Activated T-cell treated with anti-CD3 and anti-CD28 coated beads, Interleukin-2, amount 50 U/mL, for 24 hours (primary cell): ENCODE measurements around the gene SPA17.
A peak's percentile ranks its signal among the peaks of the same experiment; 100 is the strongest.

Experiments used
- DNase-seq: peaks from one replicate; pipeline ENCODE4 v3.0.0-alpha.2; 2020
- H3K27ac Mint-ChIP-seq: 2 replicates; pipeline ENCODE4 v1.8.0; 2020; ENCODE audit warnings: mild to moderate bottlenecking, mixed read lengths
- H3K27me3 Mint-ChIP-seq: 2 replicates; pipeline ENCODE4 v1.8.0; 2020; ENCODE audit warnings: mixed read lengths
- H3K36me3 Mint-ChIP-seq: 2 replicates; pipeline ENCODE4 v1.8.0; 2020; ENCODE audit warnings: low read depth, mixed read lengths
- H3K4me1 Mint-ChIP-seq: 2 replicates; pipeline ENCODE4 v1.8.0; 2020; ENCODE audit warnings: low read depth, mixed read lengths
- H3K4me3 Mint-ChIP-seq: 2 replicates; pipeline ENCODE4 v1.8.0; 2020; ENCODE audit warnings: mild to moderate bottlenecking, moderate library complexity, mixed read lengths
- H3K9me3 Mint-ChIP-seq: 2 replicates; pipeline ENCODE4 v1.8.0; 2020; ENCODE audit warnings: mixed read lengths

SPA17 gene

GRCh38 chr11:124676386-124676785 lies 2.7 kb downstream of the SPA17 start:
- H3K9me3 Mint-ChIP-seq, result no peaks in the 10 kb centered on the region
- no peak overlapping the region for H3K27ac Mint-ChIP-seq
- peaks cover 4% of the 10 kb centered on the region for H3K36me3 Mint-ChIP-seq
- H3K4me1 Mint-ChIP-seq, result peaks cover 24% of the 10 kb centered on the region
- no peak for DNase-seq
- no peak overlapping the region for H3K4me3 Mint-ChIP-seq
- no peaks in the 10 kb centered on the region for H3K27me3 Mint-ChIP-seq

- Mint-ChIP-seq H3K4me3 (no peak overlapping the region), H3K27ac (no peak overlapping the region), H3K27me3 (no peaks in the 10 kb centered on the region), H3K4me1 (peaks cover 10% of the 10 kb centered on the region), H3K36me3 (peaks cover 12% of the 10 kb centered on the region), H3K9me3 (peaks cover 9% of the 10 kb centered on the region)
- DNase-seq, result no peak
Measured at GRCh38 chr11:124678416-124678815, 4.7 kb downstream of the SPA17 start.

- H3K27me3 Mint-ChIP-seq, result peaks cover 2% of the 10 kb centered on the region
- no peak overlapping the region for H3K4me3 Mint-ChIP-seq
- no peak overlapping the region for H3K27ac Mint-ChIP-seq
- DNase-seq, result no peak
- peaks cover 18% of the 10 kb centered on the region for H3K9me3 Mint-ChIP-seq
- H3K4me1 Mint-ChIP-seq, result no peaks in the 10 kb centered on the region
- H3K36me3 Mint-ChIP-seq, result peaks cover 16% of the 10 kb centered on the region
Measured at GRCh38 chr11:124681421-124681820, 7.7 kb downstream of the SPA17 start.

GRCh38 chr11:124682443-124682842 lies 8.7 kb downstream of the SPA17 start:
- no peak overlapping the region for H3K4me3 Mint-ChIP-seq
- H3K36me3 Mint-ChIP-seq, result peaks cover 16% of the 10 kb centered on the region
- H3K4me1 Mint-ChIP-seq, result no peaks in the 10 kb centered on the region
- no peak overlapping the region for H3K27ac Mint-ChIP-seq
- H3K27me3 Mint-ChIP-seq, result peaks cover 5% of the 10 kb centered on the region
- DNase-seq, result no peak
- peaks cover 23% of the 10 kb centered on the region for H3K9me3 Mint-ChIP-seq

DNA sequence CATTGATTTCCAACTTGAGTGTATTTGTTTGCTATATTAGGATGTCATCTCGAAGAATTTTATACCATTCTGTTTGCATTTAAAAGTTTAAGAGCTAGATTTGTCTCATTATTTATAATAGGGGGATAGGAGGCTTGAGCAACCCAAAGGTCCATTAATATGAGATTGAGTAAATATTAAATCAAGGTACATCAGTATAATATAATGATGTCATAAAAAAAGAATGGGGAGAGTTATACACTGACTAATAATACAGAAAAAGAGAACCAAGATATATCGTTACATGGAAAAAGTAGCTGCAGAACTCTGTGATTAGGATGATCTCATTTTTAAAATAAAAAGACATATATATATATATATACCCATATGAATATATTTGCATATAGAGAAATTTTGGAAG lies 19.4 kb downstream of the SPA17 start:
- H3K27ac Mint-ChIP-seq, result no peak overlapping the region
- H3K4me3 Mint-ChIP-seq, result no peak overlapping the region
- no peaks in the 10 kb centered on the region for H3K9me3 Mint-ChIP-seq
- H3K36me3 Mint-ChIP-seq, result no peaks in the 10 kb centered on the region
- DNase-seq, result no peak
- H3K27me3 Mint-ChIP-seq, result peaks cover 3% of the 10 kb centered on the region
- no peaks in the 10 kb centered on the region for H3K4me1 Mint-ChIP-seq

DNA sequence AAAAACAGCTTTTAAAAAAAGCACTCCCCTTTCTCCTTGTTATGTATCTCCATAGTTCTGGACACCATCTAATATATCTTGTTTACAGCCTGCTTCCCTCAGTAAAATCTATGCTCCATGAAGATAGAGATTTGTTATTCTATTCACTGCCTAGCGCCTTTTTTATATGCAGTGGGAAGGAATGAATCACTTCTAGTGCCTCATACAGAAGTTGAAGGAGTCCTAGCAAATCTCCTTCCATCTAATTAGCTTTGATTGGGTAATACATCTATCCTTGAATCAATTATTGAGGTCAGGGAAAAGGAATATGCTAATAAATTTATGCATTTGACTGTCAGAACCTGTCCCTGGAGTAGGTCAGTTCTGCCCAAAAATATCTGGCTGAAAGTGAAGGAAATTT lies 25.8 kb downstream of the SPA17 start:
- Mint-ChIP-seq H3K27ac (no peak overlapping the region), H3K9me3 (no peaks in the 10 kb centered on the region), H3K4me3 (no peak overlapping the region), H3K4me1 (no peaks in the 10 kb centered on the region), H3K27me3 (peaks cover 8% of the 10 kb centered on the region), H3K36me3 (no peaks in the 10 kb centered on the region)
- no peak for DNase-seq

DNA sequence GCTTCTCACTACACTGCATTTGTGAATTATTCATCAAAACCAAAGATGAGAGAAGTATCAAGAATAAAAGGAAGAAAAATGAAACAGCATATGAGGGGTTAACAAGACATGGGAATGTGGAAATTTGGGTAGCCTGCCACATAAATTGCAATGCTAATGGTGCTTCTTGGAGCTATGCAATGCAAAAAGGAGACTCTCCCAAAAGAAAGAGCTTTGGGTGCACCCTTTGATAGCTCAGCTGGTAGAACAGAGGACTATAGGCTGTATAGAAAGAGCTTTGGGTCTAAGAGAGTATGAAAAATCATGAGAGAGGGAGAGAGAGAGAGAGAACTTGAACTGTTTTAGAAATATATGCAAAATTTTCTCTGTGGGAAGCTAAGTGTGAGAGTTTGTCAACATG lies 26.3 kb downstream of the SPA17 start:
- no peaks in the 10 kb centered on the region for H3K4me1 Mint-ChIP-seq
- H3K4me3 Mint-ChIP-seq, result no peak overlapping the region
- H3K27ac Mint-ChIP-seq, result no peak overlapping the region
- H3K9me3 Mint-ChIP-seq, result no peaks in the 10 kb centered on the region
- no peaks in the 10 kb centered on the region for H3K36me3 Mint-ChIP-seq
- peaks cover 8% of the 10 kb centered on the region for H3K27me3 Mint-ChIP-seq
- DNase-seq, result no peak

DNA sequence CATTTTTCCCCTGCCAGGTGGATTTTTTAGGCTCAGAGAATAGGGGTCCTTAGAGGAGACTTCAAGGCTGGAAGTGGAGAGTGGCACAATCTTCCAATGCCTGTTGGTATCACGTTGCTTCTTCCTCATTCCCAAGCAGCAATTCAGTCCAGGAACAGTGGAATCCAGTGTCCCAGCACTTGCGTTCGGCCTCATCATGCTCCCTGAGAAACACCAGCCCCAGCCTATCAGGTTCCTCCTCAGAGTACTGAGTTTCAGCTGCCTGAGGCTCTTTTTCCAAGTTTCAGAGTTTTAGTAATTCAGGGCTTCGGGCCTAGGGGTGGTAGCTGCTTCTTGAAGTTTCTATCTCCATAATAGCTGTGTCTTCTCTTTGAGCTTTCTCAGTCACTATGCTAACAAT lies 34.1 kb downstream of the SPA17 start:
- Mint-ChIP-seq H3K9me3 (peaks cover 10% of the 10 kb centered on the region), H3K4me3 (no peak overlapping the region), H3K27me3 (peaks cover 6% of the 10 kb centered on the region), H3K4me1 (no peaks in the 10 kb centered on the region), H3K36me3 (peaks cover 3% of the 10 kb centered on the region), H3K27ac (no peak overlapping the region)
- no peak for DNase-seq

DNA sequence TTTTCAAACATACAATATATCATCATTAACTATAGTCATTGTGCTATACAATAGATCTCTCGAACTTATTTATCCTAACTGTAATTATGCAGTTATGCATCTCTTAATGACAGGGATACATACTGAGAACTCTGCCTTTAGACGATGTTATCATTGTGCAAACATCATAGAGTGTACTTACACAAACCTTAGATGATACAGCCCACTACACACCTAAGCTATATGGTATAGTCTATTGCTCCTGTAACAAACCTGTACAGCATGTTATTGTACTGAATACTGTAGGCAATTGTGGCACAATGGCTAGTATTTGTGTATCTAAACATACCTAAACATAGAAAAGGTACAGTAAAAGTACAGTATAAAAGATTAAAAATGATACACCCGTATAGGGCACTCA lies 38.7 kb downstream of the SPA17 start:
- Mint-ChIP-seq H3K4me3 (no peak overlapping the region), H3K27me3 (peaks cover 32% of the 10 kb centered on the region), H3K36me3 (peaks cover 3% of the 10 kb centered on the region), H3K4me1 (peaks cover under 1% of the 10 kb centered on the region), H3K27ac (no peak overlapping the region), H3K9me3 (peaks cover 5% of the 10 kb centered on the region)
- DNase-seq, result no peak

DNA sequence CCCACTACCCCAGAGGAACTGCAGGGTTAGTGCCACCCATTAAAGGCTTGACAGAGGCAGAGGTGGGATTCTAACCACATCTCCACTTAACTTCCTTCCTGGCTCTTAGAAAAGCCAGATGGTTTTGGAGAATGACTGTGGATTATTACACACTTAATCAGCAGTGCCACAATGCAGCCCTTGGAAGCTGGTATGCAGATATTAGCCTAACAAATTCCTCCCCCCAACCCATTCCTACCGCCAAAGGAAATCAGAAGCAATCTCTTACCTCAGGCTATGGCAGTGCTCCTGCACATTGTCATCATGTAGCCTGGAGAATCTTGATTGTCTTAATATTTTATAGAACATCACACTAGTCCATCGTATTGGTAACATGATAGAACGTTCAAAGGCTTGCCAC lies 42.9 kb downstream of the SPA17 start:
- no peak for DNase-seq
- no peak overlapping the region for H3K27ac Mint-ChIP-seq
- H3K9me3 Mint-ChIP-seq, result no peaks in the 10 kb centered on the region
- H3K36me3 Mint-ChIP-seq, result no peaks in the 10 kb centered on the region
- peaks cover 10% of the 10 kb centered on the region for H3K4me1 Mint-ChIP-seq
- H3K4me3 Mint-ChIP-seq, result no peak overlapping the region
- H3K27me3 Mint-ChIP-seq, result peaks cover 54% of the 10 kb centered on the region

DNA sequence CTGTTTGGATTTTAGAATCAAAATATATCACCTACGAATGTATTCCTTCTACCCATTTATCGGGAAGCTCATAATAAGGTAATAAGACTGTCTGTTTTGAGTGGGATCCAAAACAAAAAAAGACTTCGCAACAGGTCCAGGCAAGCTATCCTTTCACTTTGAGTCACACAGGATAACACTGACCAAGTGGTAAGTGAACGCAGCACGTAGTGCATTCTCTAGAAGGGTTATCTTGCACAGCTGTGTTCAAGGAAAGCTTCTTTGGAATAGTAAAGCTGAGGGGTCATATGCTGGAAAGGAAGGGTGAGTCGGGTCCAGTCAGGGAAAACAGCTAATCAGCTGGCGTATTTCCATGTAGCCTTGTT lies 43.7 kb downstream of the SPA17 start:
- Mint-ChIP-seq H3K27ac (no peak overlapping the region), H3K36me3 (no peaks in the 10 kb centered on the region), H3K4me1 (peaks cover 13% of the 10 kb centered on the region), H3K27me3 (peaks cover 58% of the 10 kb centered on the region), H3K4me3 (peak overlapping the region; percentile 47), H3K9me3 (no peaks in the 10 kb centered on the region)
- DNase-seq, result no peak

GRCh38 chr11:124717786-124718651 lies 44.3 kb downstream of the SPA17 start:
- peaks cover 13% of the 10 kb centered on the region for H3K4me1 Mint-ChIP-seq
- peak overlapping the region; percentile 47 for H3K4me3 Mint-ChIP-seq
- H3K9me3 Mint-ChIP-seq, result no peaks in the 10 kb centered on the region
- no peaks in the 10 kb centered on the region for H3K36me3 Mint-ChIP-seq
- no peak for DNase-seq
- H3K27ac Mint-ChIP-seq, result no peak overlapping the region
- H3K27me3 Mint-ChIP-seq, result peaks cover 64% of the 10 kb centered on the region

DNA sequence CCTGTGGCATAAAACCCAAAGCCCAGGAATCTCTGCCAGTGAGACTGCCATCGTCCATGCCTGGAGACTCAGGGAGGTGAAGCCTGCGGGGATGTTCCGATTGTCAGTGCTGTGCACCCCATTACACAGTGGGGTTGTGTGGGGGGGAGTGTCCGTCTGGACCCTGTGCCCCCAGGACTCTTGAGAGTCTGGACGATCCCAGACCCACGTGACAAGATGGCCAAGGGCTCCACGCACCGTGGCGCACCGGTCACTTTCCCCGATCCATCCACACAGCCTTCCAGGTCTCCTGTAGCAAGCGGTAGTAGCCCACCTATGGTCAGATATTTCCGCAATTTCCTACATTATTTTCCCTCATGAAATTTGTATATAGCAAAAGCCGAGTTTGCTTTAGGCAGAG lies 45.1 kb downstream of the SPA17 start:
- H3K9me3 Mint-ChIP-seq, result no peaks in the 10 kb centered on the region
- peaks cover 13% of the 10 kb centered on the region for H3K4me1 Mint-ChIP-seq
- no peak overlapping the region for H3K4me3 Mint-ChIP-seq
- no peaks in the 10 kb centered on the region for H3K36me3 Mint-ChIP-seq
- no peak for DNase-seq
- H3K27me3 Mint-ChIP-seq, result peaks cover 64% of the 10 kb centered on the region
- no peak overlapping the region for H3K27ac Mint-ChIP-seq

GRCh38 chr11:124719534-124719933 lies 45.8 kb downstream of the SPA17 start:
- H3K27me3 Mint-ChIP-seq, result peaks cover 61% of the 10 kb centered on the region
- no peaks in the 10 kb centered on the region for H3K9me3 Mint-ChIP-seq
- no peak for DNase-seq
- no peak overlapping the region for H3K4me3 Mint-ChIP-seq
- no peaks in the 10 kb centered on the region for H3K36me3 Mint-ChIP-seq
- peaks cover 13% of the 10 kb centered on the region for H3K4me1 Mint-ChIP-seq
- no peak overlapping the region for H3K27ac Mint-ChIP-seq

DNA sequence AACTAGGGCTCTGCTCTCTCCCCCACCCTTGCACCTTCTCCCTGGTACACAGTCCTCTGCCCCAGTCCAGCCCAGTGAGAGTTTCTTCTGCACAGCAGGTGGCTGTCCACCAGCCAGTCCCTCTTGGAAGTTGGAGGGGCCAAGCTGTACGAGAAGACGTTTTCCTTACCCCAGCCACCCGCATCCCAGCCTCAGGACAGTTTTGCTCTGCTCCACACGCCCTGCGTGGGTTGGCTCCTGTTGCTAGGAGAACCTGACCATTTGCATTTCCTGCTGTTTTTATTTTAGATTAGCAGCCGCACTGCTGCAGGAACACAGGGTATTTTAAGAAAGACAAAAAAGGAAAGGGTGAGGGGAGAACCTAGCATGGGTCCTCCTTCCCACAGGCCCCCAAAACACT lies 48.5 kb downstream of the SPA17 start:
- Mint-ChIP-seq H3K36me3 (no peaks in the 10 kb centered on the region), H3K27ac (no peak overlapping the region), H3K4me3 (no peak overlapping the region)

More for the DNA sequence above, 48.5 kb downstream of the SPA17 start:
- no peaks in the 10 kb centered on the region for H3K9me3 Mint-ChIP-seq
- peaks cover 23% of the 10 kb centered on the region for H3K4me1 Mint-ChIP-seq
- DNase-seq, result no peak
- H3K27me3 Mint-ChIP-seq, result peaks cover 59% of the 10 kb centered on the region
